Ectodermal cell (in vitro differentiated cells): Measurements from ENCODE around the gene HMX1.

Experiments
- H3K27ac ChIP-seq: 2 replicates; pipeline ENCODE4 v1.7.0; 2013; ENCODE audit warnings: mild to moderate bottlenecking, low read depth, low read length; ENCODE audit not compliant: insufficient read depth, poor library complexity, severe bottlenecking
- H3K27me3 ChIP-seq: 2 replicates; pipeline ENCODE4 v1.7.0; 2013; ENCODE audit warnings: mild to moderate bottlenecking, low read length; ENCODE audit not compliant: insufficient read depth, control insufficient read depth, poor library complexity, severe bottlenecking
- H3K36me3 ChIP-seq: one replicate; pipeline ENCODE4 v1.7.0; 2013; ENCODE audit warnings: low read length; ENCODE audit not compliant: control insufficient read depth, insufficient read depth
- H3K4me1 ChIP-seq: one replicate; pipeline ENCODE4 v1.7.0; 2013; ENCODE audit warnings: low read length; ENCODE audit not compliant: control insufficient read depth, insufficient read depth
- H3K4me3 ChIP-seq: 2 replicates; pipeline ENCODE4 v1.7.0; 2013; ENCODE audit warnings: low read depth, low read length, control low read depth; ENCODE audit not compliant: insufficient read depth
- H3K9me3 ChIP-seq: 2 replicates; pipeline ENCODE4 v1.7.0; 2013; ENCODE audit warnings: mild to moderate bottlenecking, low read length, moderate library complexity; ENCODE audit not compliant: control insufficient read depth
- WGBS, 2 experiments: methylation state at CpG; one replicate each; pipeline ENCODE4 v1.1.7; 2013; ENCODE audit warnings: missing lambda C conversion rate in 2 of 2; 5-methylcytosine and 5-hydroxymethylcytosine counted together

Gene HMX1

DNA sequence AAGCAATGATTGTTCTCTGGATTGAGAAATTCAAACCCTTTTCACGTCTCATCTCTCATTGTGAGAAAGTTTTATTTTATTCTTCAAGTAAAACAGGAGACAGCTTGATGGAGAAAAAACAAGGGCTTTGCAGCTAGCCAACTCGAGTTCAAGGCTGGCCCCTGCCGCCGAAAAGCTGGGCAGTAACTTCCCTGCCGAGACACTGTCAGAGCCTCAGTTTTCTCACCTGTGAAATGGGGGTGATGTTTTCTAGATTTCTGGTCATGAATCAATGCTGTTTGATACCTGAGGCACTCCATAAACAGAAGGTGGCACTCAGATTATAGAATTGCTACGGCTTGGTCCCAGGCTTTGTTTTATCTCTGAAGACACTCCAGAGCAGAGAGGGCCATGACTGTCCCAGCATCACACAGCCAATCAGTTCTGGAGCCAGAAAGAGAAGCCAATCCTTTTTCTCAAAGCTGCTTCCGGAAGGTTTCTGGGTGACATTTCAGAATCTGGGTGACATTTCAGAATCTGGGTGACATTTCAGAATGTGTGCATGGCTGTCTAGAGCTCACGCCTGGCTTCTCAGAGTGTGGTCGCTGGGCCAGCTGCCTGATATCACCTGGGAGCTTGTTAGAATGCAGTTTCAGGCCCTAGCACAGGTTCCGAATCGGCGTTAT, 33.2 kb downstream of the HMX1 start:
- peaks cover 16% of the 10 kb centered on the region for H3K4me1 ChIP-seq
- no peak overlapping the region for H3K4me3 ChIP-seq
- no peak overlapping the region for H3K27ac ChIP-seq
- H3K9me3 ChIP-seq: no peaks in the 10 kb centered on the region
- H3K36me3 ChIP-seq: no peaks in the 10 kb centered on the region
- WGBS, 2 experiments: 87 to 90% methylated on average over 12 of the region's 12 CpGs
- H3K27me3 ChIP-seq: peaks cover 36% of the 10 kb centered on the region

DNA sequence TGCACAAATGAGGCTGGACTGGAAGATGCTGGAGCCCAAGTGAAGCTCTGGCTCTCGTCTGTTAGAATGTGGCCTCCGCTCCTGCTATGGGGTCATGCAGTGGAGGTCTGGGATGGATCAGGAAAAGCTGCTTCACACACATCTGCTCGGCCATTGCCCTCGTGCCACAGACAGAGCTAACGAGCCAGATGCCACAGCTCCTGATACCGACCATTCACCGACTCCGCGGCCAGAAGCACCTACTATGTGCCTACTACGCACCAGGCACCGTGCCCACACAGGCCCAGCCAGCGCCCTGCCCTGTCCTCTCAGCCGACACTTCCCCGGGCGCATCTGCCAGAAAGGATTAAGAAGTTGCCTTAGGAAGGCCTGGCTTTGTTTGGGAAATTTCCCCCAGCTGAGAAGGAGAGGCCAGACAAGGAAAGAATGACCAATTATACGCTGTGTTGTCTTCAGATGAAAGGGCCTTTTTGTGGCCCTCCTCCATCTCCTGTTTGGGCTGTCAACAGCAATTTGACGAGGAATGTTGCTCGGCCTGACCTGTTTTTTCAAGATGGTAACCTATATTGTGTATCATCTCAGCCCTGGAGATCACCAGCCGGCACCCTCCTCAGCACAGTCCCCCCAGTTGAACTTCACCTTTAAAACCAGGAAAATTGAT, 34.3 kb downstream of the HMX1 start:
- Histone ChIP-seq H3K4me1 (peaks cover 16% of the 10 kb centered on the region), H3K27me3 (peaks cover 42% of the 10 kb centered on the region), H3K36me3 (no peaks in the 10 kb centered on the region), H3K27ac (peak overlapping the region; percentile 46), H3K4me3 (no peak overlapping the region), H3K9me3 (no peaks in the 10 kb centered on the region)
- WGBS, 2 experiments: 29 to 35% methylated on average over 19 of the region's 19 CpGs

DNA sequence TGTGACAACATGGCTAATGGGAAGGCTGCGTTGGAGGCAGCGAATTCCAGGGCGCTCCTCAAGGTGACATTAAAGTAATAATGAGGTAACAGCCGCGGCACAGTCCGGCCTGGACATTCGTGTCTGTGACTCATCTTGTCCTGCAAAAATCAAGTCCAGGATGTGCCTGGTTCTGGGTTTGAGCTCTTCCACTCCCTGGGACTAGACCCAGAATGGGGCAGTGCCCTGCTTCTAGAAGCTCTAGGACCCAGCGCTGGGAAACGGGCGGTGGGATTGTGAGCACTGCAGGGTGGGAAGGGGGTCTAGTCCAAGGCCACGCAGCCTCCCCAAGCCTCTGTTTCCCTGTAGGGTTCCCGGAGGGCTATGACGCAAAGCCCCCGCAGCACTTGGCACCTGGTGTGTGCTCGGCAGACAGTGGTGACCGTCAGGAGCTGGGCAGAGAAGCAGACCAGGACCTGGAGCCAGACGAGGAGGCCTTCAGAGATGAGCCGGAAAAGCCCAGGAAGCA, 34.9 kb downstream of the HMX1 start:
- peaks cover 45% of the 10 kb centered on the region for H3K27me3 ChIP-seq
- 92 to 93% methylated on average over 18 of the region's 18 CpGs for WGBS, 2 experiments
- no peaks in the 10 kb centered on the region for H3K9me3 ChIP-seq
- H3K4me1 ChIP-seq: peaks cover 16% of the 10 kb centered on the region
- H3K4me3 ChIP-seq: no peak overlapping the region
- H3K36me3 ChIP-seq: no peaks in the 10 kb centered on the region
- H3K27ac ChIP-seq: no peak overlapping the region

DNA sequence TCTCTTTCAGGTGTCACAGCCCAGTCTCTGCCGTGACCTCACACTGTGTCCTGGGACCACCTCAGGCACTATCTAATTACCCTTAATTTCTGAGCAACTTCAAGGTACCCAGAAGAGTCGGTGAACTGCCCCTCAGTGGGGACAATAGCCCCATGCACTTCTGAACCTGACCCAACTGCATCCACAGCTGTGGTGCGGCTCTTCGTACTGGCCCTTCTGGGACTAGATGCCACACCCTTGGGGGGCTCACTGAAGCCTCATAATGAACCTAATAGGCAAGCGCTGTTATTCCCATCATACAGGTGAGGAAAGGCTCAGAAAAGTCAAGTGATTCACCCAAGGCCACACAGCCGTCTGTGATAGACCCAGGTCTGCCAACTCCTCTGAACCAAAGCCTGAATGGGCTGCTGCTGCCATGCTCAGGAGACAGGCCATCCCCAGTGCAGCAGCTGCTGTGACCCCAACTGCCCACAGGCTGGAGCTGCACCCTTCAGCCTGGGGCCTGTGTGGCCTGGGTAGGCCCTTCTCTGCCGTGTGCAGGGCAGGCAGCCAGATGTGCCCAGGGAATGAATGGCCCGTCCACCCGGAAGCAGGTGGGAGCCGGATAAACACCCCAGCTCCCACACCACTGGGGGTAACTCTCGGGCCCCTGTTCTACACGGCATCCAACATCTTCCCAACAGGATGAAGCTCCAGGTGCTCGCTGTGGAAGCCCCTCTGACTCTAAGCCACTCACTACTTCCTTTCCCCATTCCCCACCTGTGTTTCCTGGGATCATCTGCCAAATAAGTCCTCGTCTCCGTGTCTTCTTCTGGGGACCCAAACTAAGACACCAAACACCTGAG, 35.9 kb downstream of the HMX1 start:
- Histone ChIP-seq H3K4me3 (no peak overlapping the region), H3K27ac (no peak overlapping the region), H3K36me3 (no peaks in the 10 kb centered on the region), H3K9me3 (no peaks in the 10 kb centered on the region), H3K4me1 (peaks cover 16% of the 10 kb centered on the region), H3K27me3 (peaks cover 47% of the 10 kb centered on the region)
- WGBS, 2 experiments: 86 to 87% methylated on average over 15 of the region's 15 CpGs

DNA sequence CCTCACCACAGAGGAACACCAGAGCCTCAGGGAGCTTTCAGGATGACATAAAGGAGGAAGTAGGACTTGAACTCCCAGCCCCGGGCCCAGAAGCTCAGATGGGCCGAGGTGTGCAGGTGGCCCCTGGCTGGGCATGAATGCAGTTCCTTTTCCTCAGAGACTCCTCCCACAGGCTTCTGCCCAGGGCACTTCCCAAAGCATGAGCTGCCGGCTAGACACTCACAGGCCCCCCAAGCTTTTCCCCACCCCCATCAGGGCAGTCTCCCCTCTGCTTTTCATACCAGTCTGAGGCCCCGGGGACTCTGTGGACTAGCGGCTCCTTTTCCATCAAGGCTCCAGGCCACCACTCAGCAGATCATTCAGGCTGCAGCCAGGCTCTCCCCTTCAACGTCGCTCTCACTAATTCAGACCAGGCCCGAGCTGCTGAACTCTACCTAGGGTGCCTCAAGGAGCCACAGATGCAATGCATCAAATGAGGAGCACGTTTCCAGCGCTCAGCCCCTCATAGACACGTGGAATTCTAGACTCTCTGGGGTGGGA, 36.9 kb downstream of the HMX1 start:
- WGBS, 2 experiments: 80% methylated on average over 11 of the region's 11 CpGs
- peaks cover 16% of the 10 kb centered on the region for H3K4me1 ChIP-seq
- no peaks in the 10 kb centered on the region for H3K36me3 ChIP-seq
- peaks cover 44% of the 10 kb centered on the region for H3K27me3 ChIP-seq
- no peaks in the 10 kb centered on the region for H3K9me3 ChIP-seq
- H3K27ac ChIP-seq: no peak overlapping the region
- H3K4me3 ChIP-seq: no peak overlapping the region

DNA sequence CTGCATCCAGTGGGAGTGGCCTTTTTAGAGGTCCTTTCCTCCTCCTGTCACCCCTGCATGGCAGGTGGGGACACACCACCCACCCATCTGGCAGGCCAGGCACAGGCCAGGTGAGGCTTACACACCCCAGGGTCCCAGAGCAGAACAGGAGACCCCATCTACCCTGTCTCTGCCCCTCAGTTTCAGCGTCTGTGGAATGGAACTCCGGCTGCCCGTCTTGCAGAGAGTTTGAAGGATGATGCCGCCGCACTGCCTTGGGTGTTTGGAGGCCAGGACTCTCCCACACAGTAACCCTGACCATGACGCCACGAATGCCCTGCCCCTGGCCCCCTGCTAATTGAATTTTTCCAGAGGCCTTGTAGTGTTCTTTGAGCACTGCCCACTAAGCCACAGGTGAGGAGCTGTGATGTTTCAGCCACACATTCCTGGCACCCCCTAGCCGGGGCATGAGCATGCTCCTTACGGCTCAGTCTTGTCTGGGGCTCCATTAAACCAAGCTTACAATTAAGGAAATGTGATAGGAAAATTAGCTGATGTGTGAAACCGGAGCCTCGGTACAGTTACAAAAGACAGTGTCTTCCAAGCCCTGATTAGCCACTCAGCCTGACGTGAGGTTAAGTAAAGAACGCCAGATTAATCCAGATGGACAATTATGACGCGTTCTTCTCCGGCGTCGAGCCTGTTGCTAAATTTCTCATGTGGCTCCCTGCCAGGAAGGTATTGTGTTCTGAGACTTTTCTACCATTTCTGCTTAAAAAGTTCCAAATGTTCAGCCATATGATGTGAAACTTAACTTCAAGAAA, 39.3 kb downstream of the HMX1 start:
- Histone ChIP-seq H3K27ac (no peak overlapping the region), H3K36me3 (no peaks in the 10 kb centered on the region), H3K27me3 (peaks cover 26% of the 10 kb centered on the region), H3K4me3 (no peak overlapping the region), H3K4me1 (peaks cover 7% of the 10 kb centered on the region), H3K9me3 (no peaks in the 10 kb centered on the region)
- 91 to 95% methylated on average over 18 of the region's 18 CpGs for WGBS, 2 experiments

DNA sequence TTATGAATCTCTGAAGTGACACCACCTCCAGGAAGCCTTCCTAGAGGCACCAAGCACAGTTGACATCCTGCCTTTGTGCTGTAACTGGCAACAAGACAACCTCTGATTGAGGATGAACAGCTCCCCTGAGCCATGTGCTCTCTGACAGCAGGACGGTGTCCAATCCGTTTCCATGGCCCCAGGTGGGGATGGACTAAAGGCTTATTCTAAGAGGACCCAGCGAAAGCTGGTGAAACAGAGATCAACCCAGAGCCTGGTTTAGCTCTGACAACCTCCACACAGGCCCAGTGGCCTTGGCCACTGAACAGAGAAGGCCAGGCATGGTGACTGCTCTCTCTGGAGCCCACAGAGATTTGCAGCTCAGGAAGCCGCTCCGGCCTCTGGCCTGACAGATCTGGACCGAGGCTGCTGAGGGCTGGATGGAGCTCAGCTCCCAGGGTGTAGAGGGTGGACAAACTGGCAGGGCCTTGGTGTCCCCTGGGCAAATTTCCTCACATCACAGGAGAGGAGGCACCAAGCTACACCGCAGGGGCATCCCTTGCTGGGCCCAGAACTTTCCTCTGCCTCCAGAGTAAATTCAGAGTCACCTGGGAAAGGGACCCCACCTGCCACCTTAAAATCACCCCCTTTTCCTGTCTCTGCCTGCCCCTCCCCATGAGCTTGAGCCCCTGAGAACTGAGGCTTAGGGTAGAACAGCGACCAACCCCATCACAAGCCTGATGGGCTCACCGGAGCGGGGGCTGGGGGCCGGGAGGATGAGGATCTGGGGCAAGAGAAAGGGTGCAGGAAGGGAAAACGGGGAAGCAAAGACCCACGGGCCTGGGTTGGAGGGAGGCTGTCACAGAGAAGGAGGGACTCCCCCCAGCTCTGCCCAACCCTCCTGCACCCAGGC, 40.2 kb downstream of the HMX1 start:
- Histone ChIP-seq H3K27ac (no peak overlapping the region), H3K4me1 (no peaks in the 10 kb centered on the region), H3K36me3 (no peaks in the 10 kb centered on the region), H3K4me3 (no peak overlapping the region), H3K27me3 (peaks cover 26% of the 10 kb centered on the region), H3K9me3 (no peaks in the 10 kb centered on the region)
- 92 to 94% methylated on average over 13 of the region's 13 CpGs for WGBS, 2 experiments

DNA sequence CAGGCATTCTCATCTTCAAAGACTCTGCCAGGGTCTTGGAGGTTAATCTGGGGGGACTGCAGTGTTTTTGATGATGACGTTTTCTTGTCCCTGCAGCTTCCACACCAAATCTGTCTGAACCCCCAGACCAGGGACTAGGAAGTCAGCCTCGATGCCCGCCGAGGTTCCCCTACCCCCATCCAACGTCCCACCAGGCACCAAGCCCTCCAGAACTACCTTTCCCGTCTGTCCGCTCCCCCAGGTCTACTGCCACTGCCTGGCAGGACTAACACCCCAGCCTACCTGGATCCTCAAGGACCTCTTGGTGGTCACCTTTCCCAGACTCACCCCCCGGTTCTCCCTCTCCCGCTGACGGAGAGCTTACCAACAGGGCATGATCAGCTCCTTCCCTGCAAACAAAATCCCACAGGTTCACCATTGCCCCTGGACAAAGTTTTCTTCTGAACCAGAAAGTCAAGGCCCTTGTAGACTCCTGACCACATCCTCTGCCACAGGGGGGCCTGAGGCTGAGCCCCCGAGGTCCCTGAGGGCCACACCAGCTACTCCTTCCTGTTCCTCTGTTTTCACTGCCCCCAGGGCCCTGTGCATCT, 40.9 kb downstream of the HMX1 start:
- H3K4me3 ChIP-seq: no peak overlapping the region
- H3K27ac ChIP-seq: no peak overlapping the region
- WGBS, 2 experiments: 91 to 93% methylated on average over 11 of the region's 11 CpGs
- no peaks in the 10 kb centered on the region for H3K9me3 ChIP-seq
- H3K4me1 ChIP-seq: no peaks in the 10 kb centered on the region
- peaks cover 25% of the 10 kb centered on the region for H3K27me3 ChIP-seq
- no peaks in the 10 kb centered on the region for H3K36me3 ChIP-seq
